Measurements from ENCODE around the gene TSPEAR.

DNA sequence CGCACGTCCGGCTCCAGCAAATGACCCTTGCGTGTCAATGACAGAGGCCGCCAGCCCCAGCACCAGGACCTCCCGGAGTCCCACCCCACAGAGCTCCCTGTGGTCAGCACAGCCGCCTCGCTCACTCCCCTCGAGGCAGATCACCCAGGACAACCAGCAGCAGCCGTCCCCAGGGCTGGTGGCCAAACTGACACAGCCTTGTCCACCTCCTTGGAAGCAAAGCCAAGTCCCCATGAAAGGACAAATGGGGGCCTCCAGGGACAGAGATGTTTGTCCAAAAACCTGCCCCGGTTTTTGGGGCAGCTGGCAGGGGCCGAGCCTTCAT is 72.1 kb downstream of the TSPEAR start:
- TF ChIP-seq, protein P1, sequence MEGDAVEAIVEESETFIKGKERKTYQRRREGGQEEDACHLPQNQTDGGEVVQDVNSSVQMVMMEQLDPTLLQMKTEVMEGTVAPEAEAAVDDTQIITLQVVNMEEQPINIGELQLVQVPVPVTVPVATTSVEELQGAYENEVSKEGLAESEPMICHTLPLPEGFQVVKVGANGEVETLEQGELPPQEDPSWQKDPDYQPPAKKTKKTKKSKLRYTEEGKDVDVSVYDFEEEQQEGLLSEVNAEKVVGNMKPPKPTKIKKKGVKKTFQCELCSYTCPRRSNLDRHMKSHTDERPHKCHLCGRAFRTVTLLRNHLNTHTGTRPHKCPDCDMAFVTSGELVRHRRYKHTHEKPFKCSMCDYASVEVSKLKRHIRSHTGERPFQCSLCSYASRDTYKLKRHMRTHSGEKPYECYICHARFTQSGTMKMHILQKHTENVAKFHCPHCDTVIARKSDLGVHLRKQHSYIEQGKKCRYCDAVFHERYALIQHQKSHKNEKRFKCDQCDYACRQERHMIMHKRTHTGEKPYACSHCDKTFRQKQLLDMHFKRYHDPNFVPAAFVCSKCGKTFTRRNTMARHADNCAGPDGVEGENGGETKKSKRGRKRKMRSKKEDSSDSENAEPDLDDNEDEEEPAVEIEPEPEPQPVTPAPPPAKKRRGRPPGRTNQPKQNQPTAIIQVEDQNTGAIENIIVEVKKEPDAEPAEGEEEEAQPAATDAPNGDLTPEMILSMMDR (IDR thresholded peaks at IDR 0.05) = no peak
- no peak for TF ChIP-seq ZFX (IDR thresholded peaks at IDR 0.05; ENCODE audit: borderline replicate concordance)

Measured in 22Rv1 (cell line).